Camera-type eye (tissue), 1 donor: ENCODE results near the gene TMSB4X. TPM values are rescaled to one million over a fixed set of nuclear protein-coding genes. Genes with fewer than 3 reads are reported as not detected.

ENCODE experiments used
- total RNA-seq: library from RNA; depleted of rRNA; stranded (reverse); fragments of >200 nt; gene quantifications from one replicate; pipeline ENCODE4 v1.2.3, GENCODE V29; 2014

The TMSB4X gene
- 1,302 TPM for total RNA-seq

GRCh38 chrX:12974796-12975669, at the start of gene TMSB4X:
Gene TMSB4X, plus strand, starts transcription at chrX:12975110.

Other genes with a start within 250 kb of the TMSB4X start
- 13.4 TPM for gene PRPS2, start 183.7 kb upstream of the TMSB4X start, total RNA-seq
- gene TLR7, start 108.0 kb upstream of the TMSB4X start, total RNA-seq, result 1.1 TPM
- gene TLR8, start 68.5 kb upstream of the TMSB4X start, total RNA-seq, result 0.49 TPM
- not detected for gene FAM9C, start 69.5 kb downstream of the TMSB4X start, total RNA-seq